SK-N-SH (cell line): ENCODE measurements around the gene LGR4. TPM values are rescaled to one million over a fixed set of nuclear protein-coding genes. Genes with fewer than 3 reads are reported as not detected.

Experiments used
- CTCF ChIA-PET: fragments of 300-600, 350-600 bp; formaldehyde crosslinking; extraction: SDS; loops from one replicate; lab custom pipeline; 2021; lab: Yijun Ruan, JAX
- POLR2A ChIA-PET: fragments of 350-600 bp; sonication (Branson Sonifier 250); formaldehyde crosslinking; extraction: SDS; loops from one replicate; lab custom pipeline; 2020; ENCODE audit warnings: antibody characterized with exemption, inconsistent platforms; lab: Yijun Ruan, JAX
- DNase-seq: peaks from one replicate; pipeline ENCODE4 v3.0.0; 2012
- H2AFZ ChIP-seq: fragments of 200-600 bp; sonication (generic); 2 replicates; pipeline ENCODE4 v1.8.1; 2016; ENCODE audit warnings: antibody characterized with exemption, mild to moderate bottlenecking, low read depth
- H3F3A ChIP-seq: fragments of 200-600 bp; sonication (generic); replicated peaks from 2 replicates; pipeline ENCODE3; 2016; ENCODE audit warnings: antibody characterized with exemption, mild to moderate bottlenecking; ENCODE audit not compliant: insufficient read depth
- H3K27ac ChIP-seq, 2 experiments: fragments of 200-500 bp in 1 of 2; fragments of 200-600 bp in 1 of 2; sonication (Bioruptor generic) in 1 of 2; sonication (generic), shearing (Covaris generic) in 1 of 2; 2 replicates each; pipeline versions ENCODE4 v1.5.1 to v1.6.1; 2014 to 2016; ENCODE audit warnings: low read depth in 2 of 2, inconsistent platforms in 1 of 2, low read length in 1 of 2, mild to moderate bottlenecking in 1 of 2, mixed read lengths in 1 of 2
- H3K27me3 ChIP-seq: fragments of 200-600 bp; sonication (generic), shearing (Covaris generic); 2 replicates; pipeline ENCODE4 v1.6.1; 2016; ENCODE audit warnings: mixed run types; ENCODE audit not compliant: insufficient read depth
- H3K36me3 ChIP-seq, 2 experiments: fragments of 200-500 bp in 1 of 2; fragments of 200-600 bp in 1 of 2; sonication (Bioruptor generic) in 1 of 2; sonication (generic) in 1 of 2; replicated peaks in 1 of 2; 2 replicates each; pipeline versions ENCODE3 to v1.5.1; 2014 to 2016; ENCODE audit warnings: low read length in 1 of 2, mild to moderate bottlenecking in 1 of 2; ENCODE audit not compliant: insufficient read depth in 2 of 2, control insufficient read depth in 1 of 2
- H3K4me1 ChIP-seq, 2 experiments: fragments of 200-500 bp in 1 of 2; fragments of 200-600 bp in 1 of 2; sonication (Bioruptor generic) in 1 of 2; sonication (generic), shearing (Covaris generic) in 1 of 2; 2 replicates each; pipeline versions ENCODE4 v1.5.1 to v1.6.1; 2014 to 2016; ENCODE audit warnings: low read depth in 1 of 2, low read length in 1 of 2, mixed run types in 1 of 2; ENCODE audit not compliant: insufficient read depth in 2 of 2, control insufficient read depth in 1 of 2
- H3K4me2 ChIP-seq: fragments of 200-600 bp; sonication (generic), shearing (Covaris generic); 2 replicates; pipeline ENCODE4 v1.6.1; 2017; ENCODE audit warnings: mixed run types
- H3K4me3 ChIP-seq, 2 experiments: fragments of 200-500 bp in 1 of 2; fragments of 200-600 bp in 1 of 2; sonication (Bioruptor generic) in 1 of 2; sonication (generic), shearing (Covaris generic) in 1 of 2; 2 replicates each; pipeline versions ENCODE4 v1.5.1 to v1.8.1; 2014 to 2016; ENCODE audit warnings: low read depth in 2 of 2, inconsistent platforms in 1 of 2, low read length in 1 of 2, mild to moderate bottlenecking in 1 of 2, mixed read lengths in 1 of 2, moderate library complexity in 1 of 2
- H3K79me2 ChIP-seq: fragments of 200-600 bp; sonication (generic); 2 replicates; pipeline ENCODE4 v1.8.1; 2017; ENCODE audit warnings: mild to moderate bottlenecking; ENCODE audit not compliant: insufficient read depth
- H3K9ac ChIP-seq: fragments of 200-600 bp; sonication (generic); 2 replicates; pipeline ENCODE4 v1.6.1; 2017; ENCODE audit warnings: mixed run types
- H3K9me2 ChIP-seq: fragments of 200-600 bp; sonication (generic); 2 replicates; pipeline ENCODE4 v1.6.1; 2017; ENCODE audit warnings: mixed run types
- H3K9me3 ChIP-seq: fragments of 200-600 bp; sonication (generic); 2 replicates; pipeline ENCODE4 v1.6.1; 2017; ENCODE audit warnings: mixed run types, mild to moderate bottlenecking, moderate library complexity
- H4K20me1 ChIP-seq: fragments of 200-600 bp; sonication (generic); 2 replicates; pipeline ENCODE4 v1.6.1; 2017; ENCODE audit warnings: mild to moderate bottlenecking, mixed run types; ENCODE audit not compliant: insufficient read depth
- CHD2 ChIP-seq: fragments of 150-350 bp; IDR thresholded peaks from 2 replicates; pipeline ENCODE4 v1.6.1; 2018; ENCODE audit warnings: low read length; ENCODE audit not compliant: partially characterized antibody
- ELF1 ChIP-seq: IDR thresholded peaks from 2 replicates; pipeline ENCODE4 v1.4.0; 2012
- EP300 ChIP-seq, 2 experiments: IDR thresholded peaks; 2 replicates each; pipeline versions ENCODE4 v1.4.0 to v1.6.1; 2012; ENCODE audit warnings: borderline replicate concordance in 1 of 2, low read depth in 1 of 2, low read length in 1 of 2
- EZH2phosphoT487 ChIP-seq: fragments of 200-600 bp; sonication (generic); IDR thresholded peaks from 2 replicates; pipeline ENCODE4 v1.6.1; 2017; ENCODE audit warnings: low read depth, mixed run types, mild to moderate bottlenecking, antibody characterized with exemption, moderate library complexity, borderline replicate concordance
- FOSL2 ChIP-seq: IDR thresholded peaks from 2 replicates; pipeline ENCODE4 v1.4.0; 2012; ENCODE audit warnings: low read depth, mild to moderate bottlenecking, moderate library complexity, borderline replicate concordance
- FOXM1 ChIP-seq: IDR thresholded peaks from 2 replicates; pipeline ENCODE4 v1.4.0; 2012; ENCODE audit warnings: low read depth, mild to moderate bottlenecking
- GATA2 ChIP-seq: sonication (generic); formaldehyde crosslinking; IDR thresholded peaks from 2 replicates; pipeline ENCODE4 v1.5.0; 2020; ENCODE audit warnings: mild to moderate bottlenecking, missing genetic modification reagents
- JUND ChIP-seq: IDR thresholded peaks from 2 replicates; pipeline ENCODE4 v1.4.0; 2012
- MXI1 ChIP-seq: IDR thresholded peaks from 2 replicates; pipeline ENCODE4 v1.6.1; 2012; ENCODE audit warnings: mild to moderate bottlenecking, low read depth, low read length, improper control_type of control experiment
- NFIC ChIP-seq: IDR thresholded peaks from 2 replicates; pipeline ENCODE4 v1.4.0; 2012; ENCODE audit warnings: borderline replicate concordance
- POLR2AphosphoS5 ChIP-seq: IDR thresholded peaks from 2 replicates; pipeline ENCODE4 v1.6.1; 2012; ENCODE audit warnings: low read depth, low read length
- RAD21 ChIP-seq: IDR thresholded peaks from 2 replicates; pipeline ENCODE4 v1.6.1; 2012; ENCODE audit warnings: mild to moderate bottlenecking, low read length
- RFX5 ChIP-seq: IDR thresholded peaks from 2 replicates; pipeline ENCODE4 v1.6.1; 2012; ENCODE audit warnings: mild to moderate bottlenecking, improper control_type of control experiment, low read length
- SIN3A ChIP-seq: IDR thresholded peaks from 2 replicates; pipeline ENCODE4 v1.6.1; 2012; ENCODE audit warnings: low read depth, mild to moderate bottlenecking, low read length, moderate library complexity, borderline replicate concordance
- SMC3 ChIP-seq: IDR thresholded peaks from 2 replicates; pipeline ENCODE4 v1.6.1; 2012; ENCODE audit warnings: low read depth, low read length, improper control_type of control experiment
- TEAD4 ChIP-seq: IDR thresholded peaks from 2 replicates; pipeline ENCODE4 v1.4.0; 2012; ENCODE audit warnings: mild to moderate bottlenecking, borderline replicate concordance; ENCODE audit not compliant: insufficient read depth
- ZBTB33 ChIP-seq: IDR thresholded peaks from 2 replicates; pipeline ENCODE4 v1.4.0; 2012; ENCODE audit warnings: low read depth, borderline replicate concordance
- WGBS: methylation state at CpG from one replicate; pipeline ENCODE4 v1.1.6; 2017; ENCODE audit warnings: low lambda C conversion rate; 5-methylcytosine and 5-hydroxymethylcytosine counted together
- polyA plus RNA-seq, 3 experiments: library from polyadenylated mRNA; depleted of rRNA; stranded (reverse); fragments of >200 nt; gene quantifications; 2 replicates each; pipeline ENCODE4 v1.2.3, GENCODE V29; 2012
- TF ChIP-seq, protein P1 (sequence below): fragments of 150-350 bp; IDR thresholded peaks from 2 replicates; pipeline ENCODE4 v1.6.1; 2017; ENCODE audit warnings: antibody characterized with exemption, low read length, low read depth, borderline replicate concordance

LGR4 gene
- polyA plus RNA-seq, 1 of the 3 experiments (the other 2 are of a cell fraction), result 2.6 TPM

DNA sequence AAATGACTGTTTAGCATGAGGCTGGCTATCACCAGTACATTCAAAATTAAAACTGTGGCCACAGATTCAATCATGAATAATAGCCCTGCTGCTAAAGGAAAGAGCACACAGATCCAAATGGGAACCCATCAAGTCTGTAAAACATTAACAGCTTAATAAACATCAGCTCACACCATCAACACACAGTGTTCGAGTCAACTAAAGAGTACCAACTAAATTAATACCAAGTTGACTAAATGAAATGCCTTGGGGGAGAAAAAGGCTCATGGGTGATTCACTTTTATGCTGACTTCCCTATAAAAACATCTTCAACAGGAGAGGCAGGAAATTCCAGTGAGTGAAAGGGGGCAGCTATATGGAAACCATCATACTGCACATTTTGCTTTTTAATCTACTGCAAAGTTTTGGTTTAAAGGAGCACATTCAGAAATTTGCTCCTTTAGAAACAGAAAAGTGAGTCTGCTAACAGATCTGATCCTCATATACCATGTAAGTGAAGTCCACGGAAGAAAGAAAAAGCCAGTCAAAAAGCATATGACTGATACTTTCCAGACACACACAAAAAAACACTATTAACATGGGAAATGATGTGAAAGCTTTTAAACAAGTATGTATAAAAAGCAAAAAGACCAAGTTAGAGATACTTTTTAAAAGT is 16.3 kb downstream of the LGR4 start (continued):
- no peak for TF ChIP-seq RAD21
- peak; percentile 10; the same call in 1 of the 2 replicates for TF ChIP-seq TEAD4
- TF ChIP-seq SIN3A, result no peak
- no peak; the same call in 1 of the 2 replicates for TF ChIP-seq POLR2AphosphoS5
- 0 out of 2 replicates have a peak, but pooled peaks have one; percentile 6 for TF ChIP-seq NFIC
- TF ChIP-seq FOSL2, result peak; percentile 65
- TF ChIP-seq EP300 (IDR thresholded peaks at IDR 0.05; ENCODE audit: borderline replicate concordance in 1 of 2, low read depth in 1 of 2, low read length in 1 of 2), result no peak
- TF ChIP-seq FOXM1, result no peak
- TF ChIP-seq, protein P1, sequence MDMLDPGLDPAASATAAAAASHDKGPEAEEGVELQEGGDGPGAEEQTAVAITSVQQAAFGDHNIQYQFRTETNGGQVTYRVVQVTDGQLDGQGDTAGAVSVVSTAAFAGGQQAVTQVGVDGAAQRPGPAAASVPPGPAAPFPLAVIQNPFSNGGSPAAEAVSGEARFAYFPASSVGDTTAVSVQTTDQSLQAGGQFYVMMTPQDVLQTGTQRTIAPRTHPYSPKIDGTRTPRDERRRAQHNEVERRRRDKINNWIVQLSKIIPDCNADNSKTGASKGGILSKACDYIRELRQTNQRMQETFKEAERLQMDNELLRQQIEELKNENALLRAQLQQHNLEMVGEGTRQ, result no peak
- TF ChIP-seq MXI1, result no peak
- TF ChIP-seq SMC3, result no peak
- 0 out of 2 replicates have a peak, but pooled peaks have one; percentile 35 for TF ChIP-seq JUND
- no peak for TF ChIP-seq ELF1
- no peak for TF ChIP-seq RFX5
- TF ChIP-seq ZBTB33, result no peak

GRCh38 chr11:27455667-27456066 is 16.9 kb downstream of the LGR4 start:
- H3K9me2 ChIP-seq, result no peaks in the 10 kb centered on the region
- no peaks in the 10 kb centered on the region for H4K20me1 ChIP-seq
- H3K27ac ChIP-seq, result peak overlapping the region; percentile 73 to 89
- WGBS, result 74% methylated on average over 4 of the region's 4 CpGs
- no peak overlapping the region; the same call in 1 of the 2 replicates for H2AFZ ChIP-seq
- TF ChIP-seq CHD2, result no peak
- TF ChIP-seq GATA2 (CRISPR knock-in tag), result no peak
- no peak for TF ChIP-seq FOSL2
- no peak for TF ChIP-seq FOXM1
- no peak for TF ChIP-seq SIN3A
- TF ChIP-seq EZH2phosphoT487, result no peak
- DNase-seq, result no peak
- H3F3A ChIP-seq, result peaks cover 15% of the 10 kb centered on the region
- peaks cover 2 to 47% of the 10 kb centered on the region in 2 experiments; a peak in 3 of 4 replicates for H3K4me1 ChIP-seq
- no peaks in the 10 kb centered on the region for H3K27me3 ChIP-seq
- no peaks in the 10 kb centered on the region for H3K9me3 ChIP-seq
- CTCF ChIA-PET, result interaction anchor here (0.6 to 2.0 kb wide), 2 partner anchors 30 kb away, joined by 4 to 8 read pairs; no protein-coding TSS in a partner anchor
- H3K79me2 ChIP-seq, result peaks cover 20% of the 10 kb centered on the region
- H3K4me2 ChIP-seq, result peak overlapping the region; percentile 66; the same call in 1 of the 2 replicates
- H3K36me3 ChIP-seq, result no peaks in the 10 kb centered on the region
- H3K4me3 ChIP-seq, result no peak overlapping the region
- POLR2A ChIA-PET, result no interaction called here
- H3K9ac ChIP-seq, result peak overlapping the region; percentile 54; the same call in 1 of the 2 replicates
